Measurements from ENCODE around the gene GPRC5C. TPM values are rescaled to one million over a fixed set of nuclear protein-coding genes. Genes with fewer than 3 reads are reported as not detected.

The GPRC5C gene
- total and polyA plus RNA-seq, 2 of the 8 experiments (the other 6 are each of a cell fraction or from before 2014, with no cell fraction given): 18.3 to 55.8 TPM

- Histone ChIP-seq H2AK5ac (ENCODE audit: low read depth, low read length) (0 out of 2 replicates have a peak overlapping the region, but pooled peaks have one; percentile 6), H3K23ac (ENCODE audit: insufficient read length) (no peak overlapping the region), H3K56ac (replicated peaks; ENCODE audit: insufficient read length, low read depth, low read length) (no peak overlapping the region), H3K9me3 (ENCODE audit: insufficient read depth in 2 of 2, low read depth in 1 of 2, low read length in 1 of 2) (0 out of 4 replicates have a peak, but pooled peaks cover 0 to 2% of the 10 kb centered on the region in 2 experiments), H3K9ac (replicated peaks in 1 of 4; ENCODE audit: extremely low read depth in 1 of 4, low read depth in 3 of 4, low read length in 3 of 4) (no peak overlapping the region), H4K20me1 (replicated peaks in 1 of 2; ENCODE audit: control insufficient read depth in 1 of 2, insufficient read depth in 2 of 2, low read length in 2 of 2) (no peaks in the 10 kb centered on the region), H3K27ac (ENCODE audit: low read depth, low read length) (no peak overlapping the region), H2BK12ac (ENCODE audit: low read depth, low read length) (peak overlapping the region; percentile 22; the same call in 1 of the 2 replicates), H2BK120ac (replicated peaks; ENCODE audit: low read depth, low read length) (no peak overlapping the region), H3K4me1 (replicated peaks in 1 of 4; ENCODE audit: control insufficient read depth in 3 of 4, insufficient read depth in 4 of 4, low read length in 3 of 4) (peaks cover 0 to 7% (median under 1%) of the 10 kb centered on the region in 4 experiments; a peak in 3 of 7 replicates), H4K8ac (ENCODE audit: extremely low read depth, insufficient read depth, low read length) (no peak overlapping the region), H3K4me2 (ENCODE audit: insufficient read depth in 1 of 2, low read depth in 2 of 2, low read length in 2 of 2) (no peak overlapping the region; a peak in 1 of 4 replicates), H2BK5ac (ENCODE audit: low read depth, low read length) (no peak overlapping the region), H2BK20ac (ENCODE audit: low read length) (peak overlapping the region; percentile 62; the same call in 1 of the 2 replicates), H3K27me3 (replicated peaks in 1 of 4; ENCODE audit: control insufficient read depth in 3 of 4, extremely low read depth in 1 of 4, insufficient read depth in 3 of 4, low read length in 3 of 4) (no peaks in the 10 kb centered on the region), H3K23me2 (ENCODE audit: low read depth, low read length) (no peaks in the 10 kb centered on the region), H3K18ac (ENCODE audit: extremely low read depth, low read length) (no peak overlapping the region), H3K4me3 (ENCODE audit: extremely low read depth in 1 of 4, insufficient read depth in 2 of 4, low read depth in 3 of 4, low read length in 4 of 4) (no peak overlapping the region), H3K4ac (replicated peaks; ENCODE audit: insufficient read length, low read depth, low read length) (no peak overlapping the region), H3K14ac (ENCODE audit: insufficient read length) (no peak overlapping the region), H3K79me1 (ENCODE audit: low read depth, low read length) (no peaks in the 10 kb centered on the region), H3K79me2 (ENCODE audit: control insufficient read depth in 1 of 2, insufficient read depth in 2 of 2, low read length in 2 of 2) (no peaks in the 10 kb centered on the region), H4K91ac (replicated peaks; ENCODE audit: insufficient read length, low read length) (no peak overlapping the region), H2BK15ac (ENCODE audit: low read length) (0 out of 2 replicates have a peak overlapping the region, but pooled peaks have one; percentile 72), H4K5ac (ENCODE audit: insufficient read length, low read depth, low read length) (no peak overlapping the region), H3K36me3 (ENCODE audit: control insufficient read depth in 2 of 4, insufficient read depth in 4 of 4, low read length in 3 of 4) (0 out of 8 replicates have a peak, but pooled peaks cover 0 to 2% (median 0%) of the 10 kb centered on the region in 4 experiments), H2AFZ (ENCODE audit: low read length) (0 out of 2 replicates have a peak overlapping the region, but pooled peaks have one; percentile 17)
- 54% methylated on average over 4 of the region's 4 CpGs; no CpG with 5 or more reads in 1 of the 2 experiments for WGBS, 2 experiments (ENCODE audit: extremely low coverage in 1 of 2, insufficient coverage in 1 of 2, insufficient read length in 1 of 2, insufficient replicate concordance in 2 of 2, low coverage in 1 of 2, low lambda C conversion rate in 2 of 2, missing lambda C conversion rate in 1 of 2)
- no peak for TF ChIP-seq CTBP2 (IDR thresholded peaks at IDR 0.05; ENCODE audit: borderline replicate concordance, insufficient read depth, insufficient read length, low read length)
- TF ChIP-seq YY1 (IDR thresholded peaks at IDR 0.05; ENCODE audit: low read depth, low read length): peak; percentile 49; the same call in 1 of the 2 replicates
- DNase-seq (ENCODE audit: low read depth in 1 of 2, low spot score in 2 of 2) (no peak), FAIRE-seq (no peak)
- CTCF ChIA-PET (ENCODE audit: partially characterized antibody): interaction anchor here (0.8 to 3.2 kb wide), 8 partner anchors 16 to 123 kb away, joined by 3 to 10 read pairs (median 6); no protein-coding TSS in a partner anchor
- POLR2A ChIA-PET (ENCODE audit: partially characterized antibody): interaction anchor here (0.8 to 1.9 kb wide), 3 partner anchors 20 to 52 kb away, joined by 3 to 4 read pairs (median 3); no protein-coding TSS in a partner anchor
Observed at GRCh38 chr17:74410001-74410443, 21.9 kb upstream of the GPRC5C start.
